Measurements from ENCODE around the gene DTNA.

The DTNA gene

DNA sequence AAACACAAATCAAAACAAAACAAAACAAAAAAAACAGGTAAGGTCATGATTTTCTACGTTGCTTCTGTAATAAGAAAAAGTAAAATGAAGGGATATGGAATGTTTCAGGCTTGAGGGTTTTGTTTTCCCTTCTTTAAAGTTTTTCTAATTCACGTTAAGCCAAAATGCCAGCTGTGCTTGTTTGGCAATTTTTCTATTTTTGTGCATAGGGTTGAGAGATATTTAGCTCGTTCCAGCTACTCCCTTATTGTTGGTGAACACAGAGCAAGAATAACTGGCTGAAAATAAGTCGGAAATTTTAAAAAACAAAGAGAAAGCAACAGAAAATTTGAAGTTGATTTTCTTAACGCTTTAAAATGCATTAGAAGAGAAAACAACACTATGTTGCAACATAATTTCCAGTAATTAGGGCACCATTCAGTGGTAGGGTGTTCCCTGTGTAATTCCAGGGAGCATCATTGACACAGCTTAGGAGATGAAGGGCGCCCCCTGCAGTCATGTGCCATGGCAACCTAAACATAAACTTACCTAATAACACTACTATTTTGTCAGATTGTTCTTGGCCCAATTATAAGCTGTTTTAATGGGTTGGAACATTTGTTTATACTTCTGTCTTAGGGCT, 99.5 kb downstream of the DTNA start:
- DNase-seq: peak; percentile 54

DNA sequence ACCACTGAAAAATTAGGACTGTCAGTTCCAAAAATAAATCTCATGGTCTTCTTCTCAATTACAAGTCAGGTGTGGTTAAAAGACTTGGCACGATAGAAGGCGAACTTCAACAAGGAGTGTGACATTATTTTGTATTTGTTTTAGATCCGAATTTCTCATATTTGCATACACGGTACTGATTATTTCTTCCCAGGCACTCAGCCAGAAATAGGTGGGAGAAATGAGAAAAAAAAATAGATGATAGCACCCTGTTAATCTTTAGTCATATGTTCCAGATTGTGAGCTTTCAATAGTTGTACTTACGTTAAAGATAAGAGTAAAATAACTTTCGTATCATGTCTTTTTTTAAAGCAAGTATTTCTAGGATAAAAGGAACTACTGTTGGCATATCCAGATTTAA, 106.1 kb downstream of the DTNA start:
- DNase-seq: no peak

DNA sequence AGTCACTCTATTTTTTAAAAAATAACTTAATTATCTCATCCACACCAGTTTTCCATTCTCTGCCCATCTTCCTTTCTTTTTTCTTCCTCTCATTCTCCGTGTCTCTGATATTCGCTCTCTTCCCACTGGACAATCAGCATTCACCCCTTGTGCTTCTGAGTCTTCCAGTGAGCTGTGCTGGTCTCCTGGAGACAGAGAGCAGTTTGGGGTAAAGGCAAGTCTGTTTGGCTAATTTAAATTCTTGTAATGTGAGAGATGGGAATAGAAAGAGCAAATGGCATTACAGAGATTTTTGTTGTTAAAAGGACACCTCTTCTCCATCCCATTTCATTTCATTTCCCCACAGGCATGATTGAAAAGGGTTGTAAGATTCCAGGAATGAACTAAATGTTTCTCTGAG, 107.5 kb downstream of the DTNA start:
- DNase-seq: peak; percentile 53

DNA sequence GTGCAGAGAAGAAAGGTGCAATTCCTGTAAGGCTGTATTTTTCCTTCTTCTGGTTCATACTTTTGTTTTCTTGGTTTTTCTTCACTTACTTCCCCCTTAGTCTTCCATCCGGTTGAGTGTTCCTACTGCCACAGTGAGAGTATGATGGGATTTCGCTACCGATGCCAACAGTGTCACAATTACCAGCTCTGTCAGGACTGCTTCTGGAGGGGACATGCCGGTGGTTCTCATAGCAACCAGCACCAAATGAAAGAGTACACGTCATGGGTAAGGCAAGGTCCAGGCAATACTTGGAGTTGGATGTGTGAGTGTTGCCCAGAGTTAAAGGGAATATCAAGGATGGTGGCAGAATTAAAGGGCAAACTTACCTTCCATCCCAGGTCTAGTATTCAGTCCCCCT, 108.0 kb downstream of the DTNA start:
- peak; percentile 72 for DNase-seq

DNA sequence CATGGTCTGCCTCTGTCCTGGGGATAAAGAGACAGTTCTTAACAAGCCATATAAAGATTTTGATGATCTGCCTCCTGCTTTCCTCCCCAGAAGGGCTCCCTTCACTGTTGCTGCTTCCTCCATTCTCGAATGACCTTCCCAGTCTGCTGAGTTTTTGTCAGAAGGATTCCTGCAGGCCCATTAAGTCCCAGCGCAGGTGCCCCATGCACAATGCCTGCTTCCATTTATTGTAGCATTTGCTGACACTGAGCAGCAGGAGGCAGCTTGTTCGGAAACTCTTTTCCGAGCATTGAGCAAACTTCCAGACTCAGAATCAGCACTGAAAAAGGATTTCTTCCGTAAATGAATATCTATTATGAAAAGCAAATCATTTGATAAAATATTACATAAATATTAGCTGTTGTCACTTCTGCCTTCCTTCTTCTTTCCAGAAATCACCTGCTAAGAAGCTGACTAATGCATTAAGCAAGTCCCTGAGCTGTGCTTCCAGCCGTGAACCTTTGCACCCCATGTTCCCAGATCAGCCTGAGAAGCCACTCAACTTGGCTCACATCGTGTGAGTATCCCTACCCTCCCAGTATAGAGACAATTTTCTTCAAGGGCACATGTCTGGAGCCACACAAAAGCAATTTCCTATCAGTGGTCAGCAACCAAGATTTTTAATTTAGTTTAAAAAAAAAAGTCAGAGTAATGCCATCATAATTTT, 110.4 kb downstream of the DTNA start:
- DNase-seq: peak; percentile 21

DNA sequence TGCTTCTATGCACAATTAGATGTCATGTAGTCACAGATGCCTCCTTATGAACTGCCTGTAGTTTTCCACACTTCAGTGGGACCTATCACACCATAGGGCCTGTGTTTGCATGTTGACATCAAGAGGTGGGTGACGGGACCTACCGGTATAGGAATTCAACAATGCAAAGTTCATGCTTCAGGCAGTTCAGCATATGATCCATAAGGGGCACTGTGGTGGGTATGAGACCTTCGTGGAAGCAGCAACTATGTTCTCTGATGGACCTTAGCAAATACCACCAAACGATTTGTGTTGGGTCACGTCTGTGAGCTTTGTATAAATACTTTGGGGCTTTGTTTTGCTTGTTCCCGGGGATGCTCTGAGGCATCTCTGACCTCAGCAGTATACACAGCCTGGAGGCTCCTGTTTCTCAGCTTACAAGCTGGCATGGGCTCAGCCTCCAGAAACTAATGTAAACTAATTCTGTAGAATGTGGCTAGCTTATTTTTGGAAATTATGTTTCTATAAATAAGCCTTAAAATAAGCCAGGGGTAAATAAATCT, 111.6 kb downstream of the DTNA start:
- no peak for DNase-seq

DNA sequence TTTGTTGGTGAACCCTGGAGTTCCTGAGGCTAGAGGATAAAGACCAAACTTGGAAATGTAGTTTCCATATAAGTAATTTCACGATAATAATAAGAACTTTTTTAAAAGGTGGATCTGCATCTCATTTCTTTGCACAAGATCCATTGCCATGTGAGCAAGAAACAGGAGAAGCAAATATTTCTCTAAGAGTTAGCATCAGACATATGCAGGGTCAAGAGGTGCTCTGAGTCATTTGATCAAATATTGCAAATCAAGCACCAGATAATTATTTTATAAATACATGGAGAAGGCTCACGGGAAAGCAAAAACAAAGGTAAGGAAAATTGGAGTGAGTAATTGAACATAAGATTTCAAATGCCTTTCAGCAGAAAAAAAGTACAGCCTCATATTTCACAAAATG, 118.0 kb downstream of the DTNA start:
- no peak for DNase-seq

DNA sequence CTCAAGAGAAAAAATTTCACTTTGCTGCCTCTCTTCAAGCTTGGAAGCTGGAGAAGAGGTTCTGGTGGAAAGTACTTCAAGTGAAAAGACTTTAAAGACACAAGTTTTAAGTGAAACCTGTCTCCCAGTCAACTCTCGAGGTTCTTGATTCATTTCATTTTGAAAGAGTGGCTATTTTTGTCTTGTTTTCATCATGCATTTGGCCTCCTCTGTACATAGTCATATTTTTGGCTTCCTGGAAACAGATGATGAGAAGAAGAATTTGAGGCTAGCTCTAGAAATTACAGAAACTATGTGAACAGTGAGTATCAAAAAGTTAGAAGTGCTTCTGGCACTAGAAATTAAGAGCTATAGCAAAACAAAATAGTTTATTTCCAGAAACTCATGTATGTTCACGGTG, 124.8 kb downstream of the DTNA start:
- no peak for DNase-seq

DNA sequence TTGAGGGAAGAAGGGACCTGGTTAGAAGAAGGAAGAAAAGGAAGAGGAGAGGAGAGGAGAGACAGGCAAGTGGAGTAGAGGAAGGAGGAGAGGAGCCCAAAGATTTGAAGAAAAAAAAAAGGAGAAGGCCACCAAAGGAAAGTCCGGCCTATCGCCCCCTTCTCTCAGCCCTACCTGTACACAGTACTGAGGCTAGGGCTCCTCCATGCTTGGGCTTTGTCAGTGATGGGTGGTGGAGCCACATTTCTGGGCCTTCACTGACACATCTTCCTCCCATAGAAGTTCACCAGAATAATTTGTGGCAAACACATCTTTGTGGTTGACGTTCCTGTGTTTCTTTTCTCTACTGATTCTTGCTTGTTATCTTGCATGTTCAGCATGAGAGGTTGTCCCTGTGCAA, 125.4 kb downstream of the DTNA start:
- no peak for DNase-seq

DNA sequence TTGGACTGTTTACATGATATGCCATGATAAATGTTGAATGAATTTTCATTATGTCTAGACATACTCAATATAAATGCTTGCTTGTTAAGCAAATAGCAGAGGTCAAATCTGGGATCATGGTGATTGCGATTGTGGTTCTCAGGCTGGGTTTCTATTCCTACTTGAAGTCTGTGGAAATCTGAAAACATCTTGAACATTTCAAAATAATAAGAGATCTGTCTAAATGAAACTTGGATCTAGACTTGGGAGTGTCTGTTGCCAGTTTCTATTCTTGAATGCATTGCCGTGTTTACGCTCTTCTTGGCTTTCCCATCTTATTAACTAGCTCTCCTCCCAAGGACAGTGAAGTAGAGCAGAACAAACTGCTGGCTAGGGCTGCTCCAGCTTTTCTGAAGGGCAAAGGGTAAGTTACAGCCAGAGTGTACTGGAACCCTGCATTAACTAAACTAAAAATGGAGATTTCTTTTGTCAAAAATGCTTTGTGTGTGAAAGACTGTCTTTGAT, 127.7 kb downstream of the DTNA start:
- peak; percentile 53 for DNase-seq

DNA sequence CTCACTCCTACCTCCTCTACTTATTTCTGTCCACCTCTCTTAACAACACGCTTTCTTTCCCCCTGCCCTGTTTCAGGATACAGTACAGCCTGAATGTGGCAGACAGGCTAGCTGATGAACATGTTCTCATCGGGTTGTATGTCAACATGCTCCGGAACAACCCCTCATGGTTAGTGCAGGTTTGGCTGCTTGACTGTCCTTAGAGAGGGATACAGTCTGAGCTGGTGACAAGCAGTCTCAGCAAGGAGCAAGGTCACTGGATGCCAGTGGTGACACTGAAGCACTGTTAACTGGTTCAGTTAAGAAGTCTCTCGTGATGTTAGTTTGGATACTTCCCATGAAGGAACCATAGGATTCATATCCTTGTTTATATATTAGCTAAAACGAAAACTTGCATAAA, 128.6 kb downstream of the DTNA start:
- DNase-seq: no peak

DNA sequence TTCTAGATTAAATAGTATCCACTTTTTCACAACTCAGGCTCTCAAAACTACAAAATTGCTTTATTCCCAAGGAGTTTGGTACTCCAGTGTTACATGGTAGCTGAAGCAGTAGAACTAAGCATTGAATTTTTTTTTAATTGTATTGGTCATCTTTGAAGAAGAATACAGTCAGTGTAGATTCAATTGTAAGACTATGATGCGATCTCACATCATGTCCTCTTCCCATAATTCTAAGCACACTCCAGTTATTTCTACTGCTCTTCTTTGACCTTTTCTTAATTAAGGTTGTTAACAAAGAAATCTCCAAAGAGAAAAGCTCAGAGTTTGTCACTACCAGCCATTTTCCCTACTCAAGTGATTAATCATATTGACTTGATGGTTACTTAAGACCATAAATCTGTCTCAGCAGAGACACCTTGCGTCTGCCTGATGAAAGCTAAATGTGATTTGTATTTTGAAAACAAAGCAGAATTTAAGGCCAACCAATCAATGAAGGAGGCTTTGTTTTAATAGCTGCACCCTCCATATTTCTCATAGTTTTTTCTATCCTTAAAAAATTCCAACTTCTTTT, 130.2 kb downstream of the DTNA start:
- no peak for DNase-seq

DNA sequence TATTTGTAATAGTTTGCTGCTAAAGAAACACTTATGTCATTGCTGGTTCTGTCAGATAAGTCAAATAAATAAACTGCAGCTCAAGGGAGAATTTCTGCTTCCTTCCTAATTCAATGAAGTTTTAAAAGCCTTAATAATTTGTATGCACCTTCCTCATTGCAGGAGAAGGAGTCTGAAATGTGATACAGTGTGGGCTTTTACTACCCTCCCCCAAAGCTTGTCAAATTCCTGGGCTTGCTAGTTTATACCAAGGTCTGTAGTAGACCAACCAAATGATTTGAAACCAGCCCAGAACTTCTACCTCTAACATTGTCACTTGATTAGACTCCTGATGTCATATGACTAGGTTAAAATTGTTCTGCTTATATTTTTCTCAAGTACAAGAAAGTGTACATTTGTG, 131.8 kb downstream of the DTNA start:
- no peak for DNase-seq

DNA sequence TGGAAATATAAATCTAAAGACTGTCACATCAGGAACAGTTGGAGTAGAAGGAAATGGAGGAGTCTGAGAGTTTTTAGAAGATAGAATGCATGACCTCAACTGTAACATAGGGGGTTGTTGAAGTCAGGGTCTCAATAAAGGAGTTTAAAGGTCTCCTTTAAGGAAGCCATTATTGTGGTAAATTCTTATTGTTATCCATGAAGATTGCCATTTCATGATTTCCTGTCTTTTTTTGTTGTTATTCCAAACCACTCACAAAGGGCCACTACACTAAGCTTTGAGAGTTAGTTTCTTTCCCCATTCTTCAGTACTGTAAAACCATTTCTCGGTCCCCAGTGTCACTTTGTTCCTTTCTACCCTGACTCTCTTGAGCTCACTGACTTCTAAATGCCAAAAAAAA, 134.0 kb downstream of the DTNA start:
- DNase-seq: no peak

DNA sequence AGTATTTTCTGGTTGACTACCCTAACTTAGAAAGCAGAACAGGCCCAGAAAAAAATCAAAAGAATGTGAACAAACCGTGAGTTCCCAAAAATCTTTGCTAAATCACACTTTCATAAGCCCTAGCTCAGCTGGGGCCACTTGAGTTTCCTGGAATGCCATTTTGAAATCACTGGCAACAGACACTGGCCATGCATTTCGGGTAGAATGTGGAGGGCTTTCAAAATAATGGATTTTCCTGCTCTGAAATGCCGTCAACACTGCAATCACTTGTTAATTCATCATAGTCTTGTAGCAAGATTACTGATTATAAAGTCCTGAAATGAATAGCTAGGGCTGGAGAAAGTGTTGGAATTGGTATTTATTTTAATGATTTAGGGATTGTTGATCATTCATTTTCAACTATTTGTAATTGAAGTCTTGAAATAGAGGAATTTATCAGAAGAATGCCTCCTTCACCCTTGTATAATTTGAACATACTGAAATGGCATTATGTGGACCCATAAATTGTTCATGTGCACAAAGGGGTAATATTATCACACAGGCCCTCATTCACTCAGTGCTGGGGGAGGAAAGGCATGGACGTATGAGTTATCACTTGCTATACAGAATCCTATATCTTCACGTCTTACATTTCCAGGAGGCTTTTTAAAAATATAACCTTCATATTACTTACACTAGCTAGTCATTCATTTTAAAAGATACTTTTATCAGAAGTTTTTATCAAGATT, 134.8 kb downstream of the DTNA start:
- no peak for DNase-seq

DNA sequence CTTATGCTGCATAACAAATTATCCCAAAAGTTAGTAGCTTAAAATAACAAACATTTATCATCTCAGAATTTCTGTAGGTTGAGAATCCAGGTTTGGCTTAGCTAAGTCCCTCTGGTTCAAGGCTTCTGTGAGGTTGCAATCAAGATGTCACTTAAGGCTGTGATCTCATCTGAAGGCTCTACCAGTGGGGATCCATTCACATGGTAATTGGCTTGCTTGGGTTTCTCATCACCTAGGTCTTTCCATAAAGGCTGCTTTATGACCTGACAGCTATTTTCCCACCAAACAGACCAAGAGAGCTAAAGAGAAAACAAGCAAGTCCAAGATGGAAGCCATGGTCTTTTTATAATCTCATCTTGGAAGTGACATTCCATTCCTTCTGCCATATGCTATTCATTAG, 137.3 kb downstream of the DTNA start:
- DNase-seq: no peak

DNA sequence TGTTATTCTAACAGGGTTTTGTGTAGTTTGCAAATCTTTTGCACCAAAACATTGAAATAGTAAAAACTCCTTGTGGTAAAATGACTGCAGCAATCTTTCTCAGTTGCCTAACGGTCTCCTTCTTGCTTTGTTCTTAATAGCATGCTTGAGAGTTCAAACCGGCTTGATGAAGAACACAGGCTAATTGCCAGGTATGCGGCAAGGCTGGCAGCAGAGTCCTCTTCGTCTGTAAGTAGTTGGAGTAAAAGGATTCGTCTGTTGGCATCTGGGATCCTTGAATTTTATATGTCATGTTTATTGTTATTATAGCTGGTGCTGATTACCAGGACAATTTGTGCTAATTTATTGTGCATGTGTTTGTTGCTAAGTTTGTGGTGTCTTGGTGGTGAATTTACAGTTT, 138.1 kb downstream of the DTNA start:
- no peak for DNase-seq

DNA sequence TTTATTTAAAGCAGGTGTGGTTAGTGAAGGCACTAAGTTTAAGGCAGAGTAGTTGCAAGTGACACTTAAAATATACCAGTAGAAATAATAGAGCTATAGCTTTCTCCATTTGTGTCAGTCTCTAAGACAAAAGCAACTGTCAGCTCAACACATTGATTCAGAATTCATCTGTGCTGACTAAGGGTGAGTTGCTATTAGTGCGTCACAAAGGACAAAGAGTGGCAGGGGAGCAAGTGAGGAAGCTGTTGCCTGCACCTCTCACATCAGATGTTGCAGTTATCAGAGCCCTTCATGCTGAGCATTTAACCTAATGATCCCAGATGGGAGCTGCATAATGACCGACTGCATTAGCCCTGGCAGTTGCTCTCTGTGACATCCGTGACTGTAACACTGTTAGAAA, 138.6 kb downstream of the DTNA start:
- DNase-seq: no peak

DNA sequence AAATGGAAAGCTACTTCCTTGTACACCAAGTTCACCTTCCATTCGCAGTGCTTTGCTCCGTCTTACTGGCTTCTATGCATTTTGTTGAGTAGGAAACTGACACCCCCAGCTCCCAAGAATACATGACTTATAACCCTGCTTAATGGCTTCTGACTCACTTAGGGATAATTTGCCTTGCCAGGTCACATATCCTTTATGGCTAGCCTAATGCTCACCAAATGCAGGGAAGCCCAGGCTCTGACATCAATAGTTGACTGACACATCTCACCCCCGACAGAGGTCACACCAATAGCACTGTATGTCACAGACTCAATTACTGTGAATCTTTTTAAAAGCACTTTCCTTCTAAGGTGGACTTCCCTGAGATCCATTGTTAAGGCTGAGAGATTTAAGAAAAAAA, 147.2 kb downstream of the DTNA start:
- no peak for DNase-seq

DNA sequence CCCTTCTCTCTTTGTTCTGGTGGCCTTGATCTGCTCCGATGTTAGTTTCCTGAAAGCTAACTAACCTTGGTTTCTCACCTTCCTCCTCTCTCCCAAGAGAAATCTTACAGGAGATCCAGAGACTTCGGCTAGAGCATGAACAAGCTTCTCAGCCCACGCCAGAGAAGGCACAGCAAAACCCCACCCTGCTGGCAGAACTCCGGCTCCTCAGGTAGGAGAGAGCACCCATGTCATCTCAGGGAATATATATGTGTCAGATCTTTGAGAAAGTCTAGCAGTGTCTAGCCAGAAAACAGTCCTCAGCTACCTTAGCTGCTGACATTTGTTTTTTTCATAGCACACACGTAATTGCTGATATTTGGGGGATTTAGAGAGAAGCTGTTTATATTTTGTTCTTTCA, 148.1 kb downstream of the DTNA start:
- DNase-seq: no peak

DNA sequence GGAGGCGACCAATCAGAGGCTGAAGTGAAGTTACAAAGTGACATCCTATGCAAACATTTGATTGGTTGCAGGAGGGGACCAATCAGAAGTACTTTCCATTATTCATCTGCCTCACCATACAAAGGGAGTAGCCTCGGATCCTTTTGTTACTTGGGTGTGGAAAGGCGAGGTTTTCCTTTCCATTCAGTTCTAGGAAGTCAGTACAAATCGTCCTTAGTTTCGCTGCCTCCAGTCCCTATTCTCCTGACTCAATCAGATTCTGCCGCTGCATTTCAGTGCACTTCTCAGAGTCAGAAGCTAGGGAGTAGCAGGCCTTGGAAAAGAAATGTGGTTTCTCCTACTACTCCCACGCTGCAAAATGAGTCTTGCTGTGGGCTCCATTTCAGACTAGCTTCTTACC, 149.4 kb downstream of the DTNA start:
- no peak for DNase-seq

DNA sequence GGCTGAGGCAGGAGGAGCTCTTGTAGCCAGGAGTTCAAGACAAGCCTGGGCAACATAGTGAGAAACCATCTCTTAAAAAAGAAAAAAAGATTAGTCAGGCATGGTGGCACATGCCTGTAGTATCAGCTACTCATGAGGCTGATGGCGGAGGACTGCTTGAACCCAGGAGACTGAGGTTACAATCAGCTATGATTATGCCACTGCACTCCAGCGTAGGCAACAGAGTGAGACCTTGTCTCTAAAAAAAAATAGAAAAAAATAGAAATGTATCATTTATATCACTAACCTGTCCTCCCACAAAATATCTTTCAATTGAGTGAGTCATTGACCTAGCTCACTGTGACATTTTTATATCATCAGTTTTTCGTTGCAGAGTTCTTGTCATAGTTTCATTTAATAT, 152.5 kb downstream of the DTNA start:
- DNase-seq: no peak

DNA sequence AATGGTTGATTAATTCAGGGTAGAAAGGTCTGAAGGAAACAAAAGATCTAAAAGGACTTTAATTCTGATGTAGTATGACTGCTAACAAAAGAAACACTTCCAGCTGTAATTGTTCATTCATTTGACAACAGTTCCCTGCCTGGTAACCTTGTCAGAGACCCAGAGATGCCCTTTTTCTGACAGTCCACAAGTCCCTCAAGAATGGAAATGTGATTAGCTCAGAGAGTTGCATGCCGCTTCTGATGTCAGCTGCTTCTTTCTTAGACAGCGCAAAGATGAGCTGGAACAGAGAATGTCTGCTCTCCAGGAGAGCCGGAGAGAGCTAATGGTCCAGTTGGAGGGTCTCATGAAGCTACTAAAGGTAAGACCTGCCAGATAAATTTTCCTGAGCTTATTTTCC, 153.6 kb downstream of the DTNA start:
- no peak for DNase-seq

All from midbrain (tissue), 1 donor.